GM23338 (cell line): ENCODE results near the gene RNF152. TPM values are rescaled to one million over a fixed set of nuclear protein-coding genes. Genes with fewer than 3 reads are reported as not detected.

Source experiments
- ATAC-seq: fragments of 200-7000 bp; cut with Tn5 transposase; 3 replicates; pipeline ENCODE4 v1.9.1; 2020
- DNase-seq: peaks from one replicate; pipeline ENCODE4 v3.0.0-alpha.2; 2015; ENCODE audit warnings: low spot score
- H2AFZ ChIP-seq: fragments of 200-600 bp; sonication (generic); 2 replicates; pipeline ENCODE4 v1.8.0; 2016; ENCODE audit warnings: antibody characterized with exemption, mild to moderate bottlenecking, moderate library complexity
- H3F3A ChIP-seq: fragments of 200-600 bp; sonication (generic); replicated peaks from 2 replicates; pipeline ENCODE4 v1.8.0; 2017; ENCODE audit warnings: antibody characterized with exemption, mixed run types, low read depth
- H3K27ac ChIP-seq: fragments of 200-600 bp; sonication (generic); 2 replicates; pipeline ENCODE4 v1.6.1; 2016; ENCODE audit warnings: low read depth
- H3K27me3 ChIP-seq: fragments of 200-600 bp; sonication (generic); 2 replicates; pipeline ENCODE4 v1.8.0; 2016; ENCODE audit warnings: mild to moderate bottlenecking, mixed run types, moderate library complexity; ENCODE audit not compliant: insufficient read depth
- H3K36me3 ChIP-seq: fragments of 200-600 bp; sonication (generic); 2 replicates; pipeline ENCODE4 v1.8.0; 2016; ENCODE audit warnings: mild to moderate bottlenecking; ENCODE audit not compliant: insufficient read depth
- H3K4me1 ChIP-seq: fragments of 200-600 bp; sonication (generic); 2 replicates; pipeline ENCODE4 v1.8.0; 2016; ENCODE audit warnings: mild to moderate bottlenecking, moderate library complexity; ENCODE audit not compliant: insufficient read depth
- H3K4me2 ChIP-seq: fragments of 200-600 bp; sonication (generic); 2 replicates; pipeline ENCODE4 v1.7.1; 2017; ENCODE audit warnings: mixed run types
- H3K4me3 ChIP-seq: fragments of 200-600 bp; sonication (generic); 2 replicates; pipeline ENCODE4 v1.6.1; 2016; ENCODE audit warnings: mixed run types
- H3K79me2 ChIP-seq: fragments of 200-600 bp; sonication (generic); replicated peaks from 2 replicates; pipeline ENCODE4 v1.8.0; 2017; ENCODE audit warnings: mild to moderate bottlenecking; ENCODE audit not compliant: insufficient read depth
- H3K9me2 ChIP-seq: fragments of 200-600 bp; sonication (generic); 2 replicates; pipeline ENCODE4 v1.8.0; 2017; ENCODE audit not compliant: insufficient read depth
- H4K20me1 ChIP-seq: fragments of 200-600 bp; sonication (generic); replicated peaks from 2 replicates; pipeline ENCODE4 v1.8.0; 2017; ENCODE audit warnings: mild to moderate bottlenecking; ENCODE audit not compliant: insufficient read depth
- H3K27ac Mint-ChIP-seq: 2 replicates; pipeline ENCODE4 v1.8.0; 2020; ENCODE audit warnings: inconsistent platforms, mild to moderate bottlenecking, moderate library complexity, mixed read lengths
- H3K27me3 Mint-ChIP-seq: 3 replicates; pipeline ENCODE4 v1.8.0; 2022; ENCODE audit warnings: low read depth, mild to moderate bottlenecking, moderate library complexity, mixed read lengths, inconsistent platforms; ENCODE audit not compliant: insufficient read depth, poor library complexity
- H3K36me3 Mint-ChIP-seq: 3 replicates; pipeline ENCODE4 v1.8.0; 2021; ENCODE audit warnings: low read depth, mild to moderate bottlenecking, inconsistent platforms, moderate library complexity, mixed read lengths
- H3K4me1 Mint-ChIP-seq: 3 replicates; pipeline ENCODE4 v1.8.0; 2020; ENCODE audit warnings: mild to moderate bottlenecking, inconsistent platforms, mixed read lengths
- H3K4me3 Mint-ChIP-seq: 3 replicates; pipeline ENCODE4 v1.8.0; 2021; ENCODE audit warnings: moderate library complexity, mild to moderate bottlenecking, inconsistent platforms, mixed read lengths
- H3K9me3 Mint-ChIP-seq: 3 replicates; pipeline ENCODE4 v1.8.0; 2020; ENCODE audit warnings: moderate library complexity, mild to moderate bottlenecking, inconsistent platforms, mixed read lengths
- CREB1 ChIP-seq: fragments of 250-450 bp; sonication (Bioruptor Pico); IDR thresholded peaks from 2 replicates; pipeline ENCODE4 v1.5.0; 2020; ENCODE audit warnings: low read depth, mild to moderate bottlenecking, moderate library complexity
- CTCF ChIP-seq, 2 experiments: fragments of 200-600 bp in 1 of 2; sonication (generic) in 1 of 2; conservative IDR thresholded peaks; 2 replicates each; pipeline versions ENCODE4 v1.5.1 to v1.6.1; 2016 to 2017; ENCODE audit warnings: antibody characterized with exemption in 2 of 2, low read depth in 2 of 2, mild to moderate bottlenecking in 2 of 2, moderate library complexity in 1 of 2
- ETS1 ChIP-seq: IDR thresholded peaks from 2 replicates; pipeline ENCODE4 v1.6.1; 2016; ENCODE audit warnings: antibody characterized with exemption
- EZH2phosphoT487 ChIP-seq: fragments of 200-600 bp; sonication (generic); IDR thresholded peaks from one replicate; pipeline ENCODE4 v1.8.1; 2018; ENCODE audit warnings: antibody characterized with exemption; ENCODE audit not compliant: unreplicated experiment
- JUNB ChIP-seq: IDR thresholded peaks from one replicate; pipeline ENCODE4 v1.6.1; 2016; ENCODE audit warnings: antibody characterized with exemption; ENCODE audit not compliant: unreplicated experiment
- NANOG ChIP-seq: IDR thresholded peaks from 2 replicates; pipeline ENCODE4 v1.6.1; 2016; ENCODE audit warnings: antibody characterized with exemption, borderline replicate concordance
- POLR2AphosphoS5 ChIP-seq: IDR thresholded peaks from 2 replicates; pipeline ENCODE4 v1.6.1; 2016; ENCODE audit warnings: antibody characterized with exemption, low read depth
- REST ChIP-seq: IDR thresholded peaks from one replicate; pipeline ENCODE4 v1.6.1; 2018; ENCODE audit warnings: antibody characterized with exemption; ENCODE audit not compliant: unreplicated experiment
- ZNF114 ChIP-seq: fragments of 250-450 bp; sonication (Bioruptor Pico); IDR thresholded peaks from 2 replicates; pipeline ENCODE4 v1.5.0; 2020; ENCODE audit warnings: mild to moderate bottlenecking, moderate library complexity
- ZNF331 ChIP-seq: fragments of 250-450 bp; sonication (Bioruptor Pico); IDR thresholded peaks from 2 replicates; pipeline ENCODE4 v1.5.0; 2020; ENCODE audit warnings: low read depth, mild to moderate bottlenecking, moderate library complexity
- polyA plus RNA-seq: library from polyadenylated mRNA; unstranded; fragments of >200 nt; fragmentation: Nextera tagmentation; extraction: Ambion mirVana; gene quantifications from 2 replicates; pipeline ENCODE4 v1.2.1, GENCODE V29; 2016
- total RNA-seq: library from RNA; depleted of rRNA; stranded (reverse); fragments of >200 nt; shearing (Covaris generic); gene quantifications from 2 replicates; pipeline ENCODE4 v1.2.3, GENCODE V29; 2014

Gene RNF152
- total and polyA plus RNA-seq, 2 experiments from 2014 or later = 1.2 to 2.9 TPM

- TF ChIP-seq POLR2AphosphoS5 (no peak), CREB1 (no peak), ZNF331 (CRISPR knock-in tag) (no peak), JUNB (no peak), CTCF (conservative IDR thresholded peaks at IDR 0.05; ENCODE audit: low read depth in 2 of 2) (no peak)
These were observed 3.3 kb downstream of the RNF152 start (continued) for GRCh38 chr18:61889541-61889940.

GRCh38 chr18:61888622-61889021 lies 4.2 kb downstream of the RNF152 start:
- Mint-ChIP-seq H3K36me3 (no peaks in the 10 kb centered on the region), H3K27me3 (peaks cover 21% of the 10 kb centered on the region), H3K4me3 (no peak overlapping the region), H3K27ac (no peak overlapping the region), H3K4me1 (peaks cover 14% of the 10 kb centered on the region), H3K9me3 (no peaks in the 10 kb centered on the region)
- Histone ChIP-seq H3F3A (no peaks in the 10 kb centered on the region), H2AFZ (no peak overlapping the region), H3K36me3 (no peaks in the 10 kb centered on the region; the same call in 1 of the 2 replicates), H3K27ac (no peak overlapping the region), H4K20me1 (peaks cover 7% of the 10 kb centered on the region), H3K4me3 (no peak overlapping the region), H3K79me2 (no peaks in the 10 kb centered on the region; the same call in 1 of the 2 replicates), H3K4me2 (no peak overlapping the region), H3K9me2 (0 out of 2 replicates have a peak, but pooled peaks cover 4% of the 10 kb centered on the region), H3K27me3 (peaks cover 30% of the 10 kb centered on the region), H3K4me1 (peaks cover 15% of the 10 kb centered on the region)
- ATAC-seq (no peak), DNase-seq (no peak)
- TF ChIP-seq CREB1 (no peak), ETS1 (no peak), REST (no peak)

- Histone ChIP-seq H4K20me1 (peaks cover 7% of the 10 kb centered on the region), H3K4me3 (no peak overlapping the region), H2AFZ (no peak overlapping the region), H3K27ac (no peak overlapping the region), H3K4me2 (no peak overlapping the region), H3K36me3 (no peaks in the 10 kb centered on the region; the same call in 1 of the 2 replicates), H3K79me2 (no peaks in the 10 kb centered on the region; the same call in 1 of the 2 replicates), H3F3A (no peaks in the 10 kb centered on the region), H3K4me1 (peaks cover 15% of the 10 kb centered on the region), H3K9me2 (0 out of 2 replicates have a peak, but pooled peaks cover 4% of the 10 kb centered on the region), H3K27me3 (peaks cover 24% of the 10 kb centered on the region)
- H3K4me3 Mint-ChIP-seq = no peak overlapping the region
- DNase-seq (no peak), ATAC-seq (no peak)
- peaks cover 11% of the 10 kb centered on the region for H3K4me1 Mint-ChIP-seq
- H3K36me3 Mint-ChIP-seq = no peaks in the 10 kb centered on the region
- no peaks in the 10 kb centered on the region for H3K9me3 Mint-ChIP-seq
- H3K27me3 Mint-ChIP-seq = peaks cover 15% of the 10 kb centered on the region
- H3K27ac Mint-ChIP-seq = no peak overlapping the region; the same call in 1 of the 2 replicates
- TF ChIP-seq ZNF114 (no peak), CREB1 (no peak), JUNB (no peak), POLR2AphosphoS5 (no peak), NANOG (no peak), EZH2phosphoT487 (no peak)
These were observed 5.0 kb downstream of the RNF152 start for GRCh38 chr18:61887838-61888237.
